GM19397 (cell line): ENCODE measurements around the gene PDAP1.
"Not testable (repeated sequence)": the region's sequence is repeated elsewhere in the genome, so short reads cannot be mapped to it uniquely, and the experiment has no call there.

Source experiments
- ATAC-seq: cut with Tn5 transposase; IDR thresholded peaks from one replicate; pipeline ENCODE4 v1.9.1; 2021; ENCODE audit warnings: mild to moderate bottlenecking, moderate library complexity; ENCODE audit not compliant: unreplicated experiment

PDAP1 gene

GRCh38 chr7:99396418-99397296, 11.7 kb downstream of the PDAP1 start:
- no peak for ATAC-seq

GRCh38 chr7:99395616-99396327, 12.6 kb downstream of the PDAP1 start:
- no peak for ATAC-seq

DNA sequence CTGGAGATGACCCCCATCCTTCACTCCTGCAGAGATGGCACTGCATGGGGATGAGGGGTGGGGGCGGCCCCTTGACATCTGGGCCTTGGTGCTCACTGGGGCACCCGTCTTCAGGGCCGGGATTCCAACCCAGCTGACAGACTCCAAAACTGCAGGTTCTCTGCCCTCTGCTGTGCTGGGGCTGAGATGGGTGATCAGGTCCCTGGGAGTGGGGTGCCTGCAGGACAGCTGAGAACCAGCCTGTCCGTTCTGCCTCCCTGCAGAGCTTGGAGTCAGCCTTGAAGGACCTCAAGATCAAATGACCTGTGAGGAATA, 14.3 kb downstream of the PDAP1 start:
- ATAC-seq, result no peak

- ATAC-seq, result no peak
Measured at GRCh38 chr7:99393355-99394187, 14.8 kb downstream of the PDAP1 start.

- no peak for ATAC-seq
Measured at GRCh38 chr7:99392659-99393354, 15.6 kb downstream of the PDAP1 start.

DNA sequence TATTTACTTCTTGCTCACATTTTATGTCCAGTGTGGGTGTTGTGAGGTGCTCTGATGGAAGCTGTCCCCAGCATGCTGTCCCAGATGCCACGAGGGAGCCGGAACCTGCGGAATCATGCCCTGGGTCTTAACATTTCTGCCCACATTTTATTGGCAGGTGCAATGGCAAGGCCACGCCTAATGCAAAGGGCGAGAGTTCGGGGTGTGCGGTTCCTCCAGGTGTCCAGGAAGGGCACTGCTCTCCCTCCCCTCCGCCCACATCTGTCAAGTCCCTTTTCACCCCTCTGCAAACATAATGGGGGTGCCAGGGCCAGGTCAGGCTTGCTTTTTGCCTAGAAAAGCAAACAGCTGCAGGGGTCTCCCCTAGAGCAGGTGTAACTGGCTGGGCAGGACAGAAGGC, 16.4 kb downstream of the PDAP1 start:
- no peak for ATAC-seq

GRCh38 chr7:99390941-99391602, 17.3 kb downstream of the PDAP1 start:
- ATAC-seq, result no peak

DNA sequence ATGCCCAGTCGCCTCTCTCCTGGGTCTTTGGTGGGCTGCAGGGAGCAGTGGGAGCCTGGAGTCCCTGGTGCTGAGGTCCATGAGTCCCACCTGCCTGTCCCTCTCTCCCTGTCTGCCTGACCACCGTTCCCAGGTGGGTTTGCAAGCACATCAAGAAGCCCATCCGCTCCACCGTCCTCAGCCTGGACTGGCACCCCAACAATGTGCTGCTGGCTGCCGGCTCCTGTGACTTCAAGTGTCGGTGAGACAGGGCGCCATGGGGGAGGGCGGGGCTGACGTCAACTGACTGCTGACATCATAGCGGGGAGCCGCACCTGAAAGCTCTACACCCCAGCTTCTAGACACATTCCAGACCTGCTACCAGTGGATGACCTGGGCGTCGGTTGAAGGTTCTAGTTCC, 18.6 kb downstream of the PDAP1 start:
- no peak for ATAC-seq

GRCh38 chr7:99387912-99388311, 20.5 kb downstream of the PDAP1 start:
- no peak for ATAC-seq

- ATAC-seq, result not testable (repeated sequence)
Measured at GRCh38 chr7:99387239-99387635, 21.2 kb downstream of the PDAP1 start.

GRCh38 chr7:99386584-99387238, 21.7 kb downstream of the PDAP1 start:
- ATAC-seq, result no peak

- ATAC-seq, result no peak
Measured at GRCh38 chr7:99385564-99385963, 22.8 kb downstream of the PDAP1 start.

- ATAC-seq, result no peak
Measured at GRCh38 chr7:99384523-99384922, 23.9 kb downstream of the PDAP1 start.

- no peak for ATAC-seq
Measured at GRCh38 chr7:99383791-99384370, 24.5 kb downstream of the PDAP1 start.

DNA sequence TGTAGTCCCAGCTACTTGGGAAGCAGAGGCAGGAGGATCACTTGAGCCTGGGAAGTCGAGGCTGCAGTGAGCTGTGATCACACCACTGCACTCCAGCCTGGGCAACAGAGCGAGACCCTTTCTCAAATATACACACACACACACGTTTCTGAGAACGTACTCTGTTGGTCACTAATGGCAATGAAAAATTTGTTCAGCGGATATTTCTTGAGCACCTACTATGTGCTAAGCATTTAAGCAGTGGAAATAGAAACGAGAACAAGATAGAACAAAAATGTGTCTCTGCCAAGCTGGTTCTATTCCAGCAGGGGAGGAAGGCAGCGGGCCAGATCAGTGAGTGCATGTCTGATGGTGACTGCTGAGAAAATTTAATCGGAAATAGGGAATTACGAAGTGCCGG, 25.2 kb downstream of the PDAP1 start:
- no peak for ATAC-seq

DNA sequence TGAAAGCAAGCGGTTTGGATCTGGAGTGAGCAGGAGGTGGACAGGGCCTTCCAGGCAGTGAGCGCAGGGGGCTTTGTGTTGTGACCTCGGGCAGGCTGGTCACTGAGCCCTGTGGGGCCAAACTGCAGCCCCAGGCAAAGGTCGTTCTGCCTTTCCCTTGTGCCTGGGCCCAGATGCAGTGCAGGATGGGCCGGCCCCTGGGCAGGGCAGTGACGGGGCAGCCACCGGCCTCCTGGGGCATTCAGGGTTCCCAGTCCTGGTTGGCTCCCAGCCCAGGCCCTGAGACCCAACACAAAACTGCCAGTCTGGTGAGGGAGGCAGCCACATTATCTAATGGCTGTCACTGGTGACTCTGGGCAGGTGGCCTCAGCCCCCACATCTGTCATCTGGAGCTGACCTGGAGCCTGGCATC, 26.7 kb downstream of the PDAP1 start:
- no peak for ATAC-seq

DNA sequence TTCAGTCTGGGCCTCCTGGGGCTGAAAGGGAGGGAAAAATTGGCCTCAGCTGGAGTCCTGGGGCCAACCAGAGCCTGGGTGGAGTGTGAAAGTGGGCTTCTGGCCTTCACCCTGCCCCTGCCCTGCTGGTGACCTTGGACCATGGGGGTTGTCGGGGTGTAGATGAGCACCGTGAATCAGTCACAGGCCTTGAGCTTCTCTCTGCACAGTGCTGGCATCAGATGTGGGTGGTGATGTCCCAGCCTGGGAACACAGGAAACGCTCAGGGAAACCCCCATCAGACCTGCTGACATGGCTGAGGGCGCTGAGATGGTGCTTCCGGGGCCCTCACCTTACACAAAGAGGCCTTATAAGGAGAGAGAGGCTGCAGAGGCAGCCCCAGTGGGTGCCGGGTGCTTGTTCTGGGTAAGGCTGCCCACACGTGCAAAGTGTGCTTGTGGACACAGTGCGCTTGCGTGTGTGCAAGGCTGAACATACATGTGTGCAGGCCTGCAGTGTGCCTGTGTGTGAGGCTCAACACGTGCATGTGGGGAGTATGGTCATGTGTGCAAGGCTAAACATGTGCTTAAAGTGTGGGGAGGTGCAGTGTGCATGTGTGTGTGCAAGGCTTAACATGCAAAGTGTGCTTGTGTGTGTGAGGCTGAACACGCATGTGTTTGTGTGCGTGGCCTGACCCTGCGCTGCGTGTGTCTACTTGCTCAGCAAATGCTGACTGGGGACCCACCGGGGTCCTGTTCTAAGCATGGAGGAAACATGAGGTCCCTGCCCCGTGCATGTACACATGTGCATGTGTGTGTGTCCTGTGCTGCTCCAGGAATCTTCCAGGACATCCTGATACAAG, 27.4 kb downstream of the PDAP1 start:
- ATAC-seq, result peak; percentile 84

DNA sequence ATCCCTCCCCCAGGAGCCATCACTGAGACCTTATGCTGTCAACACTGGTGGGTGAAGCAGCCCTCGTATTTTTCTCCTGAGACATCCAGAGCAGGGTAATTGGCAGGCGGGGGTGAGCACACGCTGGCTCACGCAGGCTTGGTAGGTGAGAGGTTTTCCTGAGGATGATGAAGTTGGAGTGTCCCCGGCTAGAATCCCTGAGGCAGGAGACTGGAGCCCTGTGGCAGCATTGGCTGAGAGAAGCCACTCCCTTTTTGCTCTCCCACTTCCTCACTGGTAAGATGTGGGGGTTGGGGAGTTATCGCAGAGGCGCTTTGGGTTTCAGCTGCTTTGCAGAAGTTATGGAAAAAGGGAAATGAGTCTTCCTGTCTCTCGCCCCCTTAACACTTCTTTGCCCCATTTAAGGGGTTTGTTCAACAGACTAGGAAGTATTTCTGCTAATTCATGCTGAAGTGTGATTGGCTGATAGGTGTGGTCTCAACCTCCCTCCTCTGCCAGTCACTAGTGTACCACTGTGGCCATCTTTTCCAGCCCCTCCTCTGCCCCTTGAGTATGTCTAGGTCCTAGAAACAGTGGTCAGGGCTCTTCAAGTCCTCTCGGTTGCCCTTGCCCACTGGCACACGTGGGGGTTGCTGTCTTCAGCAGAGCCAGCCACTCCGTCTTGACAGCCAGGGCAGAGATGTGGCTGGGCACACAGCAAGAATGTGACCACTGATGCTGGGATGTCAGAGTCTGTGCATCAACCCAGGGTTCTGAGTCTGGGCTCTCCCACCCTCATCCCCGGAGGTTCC, 28.2 kb downstream of the PDAP1 start:
- peak; percentile 33 for ATAC-seq
